ENCODE measurements around the gene STAC3. TPM values are rescaled to one million over a fixed set of nuclear protein-coding genes. Genes with fewer than 3 reads are reported as not detected.

Gene STAC3
- total and polyA plus RNA-seq, 2 of the 13 experiments (the other 11 are each of a cell fraction or from before 2014, with no cell fraction given): 0.18 to 0.22 TPM

DNA sequence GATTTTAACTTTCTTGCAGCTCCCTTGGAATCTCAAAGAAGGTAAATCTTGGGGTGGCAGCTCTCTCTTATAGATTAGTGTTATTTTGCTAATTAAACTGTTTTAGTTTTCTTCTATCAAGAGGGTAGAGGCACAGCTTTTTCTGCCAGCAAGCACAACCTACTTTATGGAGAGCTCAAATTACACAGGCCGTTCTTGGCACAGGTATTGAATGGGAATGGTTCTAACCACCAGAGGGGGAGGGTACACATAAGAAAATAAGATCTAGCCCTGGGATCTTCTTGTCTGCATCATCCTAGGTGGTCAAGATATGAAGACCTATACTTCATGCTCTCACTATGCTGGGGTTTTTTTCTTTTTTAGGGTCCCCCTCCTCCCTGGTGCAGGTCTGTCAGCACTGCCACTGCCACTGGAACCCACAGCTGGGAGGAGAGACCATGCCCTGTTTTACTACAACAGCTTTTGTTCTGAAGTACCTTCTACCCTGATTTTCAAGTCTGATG, 48.6 kb upstream of the STAC3 start:
- FAIRE-seq (no peak), DNase-seq (ENCODE audit: low spot score) (no peak), ATAC-seq (no peak)
- in situ Hi-C loops (cut with HindIII; ENCODE audit: extremely low pct_ligation_motif_present, low pct_unique_long_range_greater_than_20kb): no loop called here
- no peak overlapping the region for H3K9ac ChIP-seq (ENCODE audit: insufficient read depth, low read depth, low read length)
- intact Hi-C loops (cut with micrococcal nuclease; ENCODE audit: unreplicated experiment): loop anchor here (10.0 kb wide), 1 partner anchor 65 kb away; no protein-coding TSS in a partner anchor
- CTCF ChIA-PET (ENCODE audit: low intra/inter-chr PET ratio, low total read pairs): no interaction called here
- no peak overlapping the region for H3K27ac ChIP-seq (ENCODE audit: extremely low read length, insufficient read depth, low read length)
- H3K4me2 ChIP-seq (ENCODE audit: low read depth, low read length): no peak overlapping the region
- H2AFZ ChIP-seq (ENCODE audit: low read length): no peak overlapping the region
- no peaks in the 10 kb centered on the region for H4K20me1 ChIP-seq (ENCODE audit: insufficient read depth, low read length)
- H3K79me2 ChIP-seq (ENCODE audit: insufficient read depth, low read length): no peaks in the 10 kb centered on the region
- no TSS peak for BruUV-seq (replicated peaks)
- no peaks in the 10 kb centered on the region for H3K9me3 ChIP-seq (ENCODE audit: low read length)
- 93% methylated on average over 1 of the region's 1 CpG for WGBS (ENCODE audit: low lambda C conversion rate)
- H3K4me1 ChIP-seq (ENCODE audit: insufficient read depth, low read length): no peaks in the 10 kb centered on the region
- POLR2A ChIA-PET: no interaction called here
- peaks cover 3 to 33% of the 10 kb centered on the region in 2 experiments for H3K36me3 ChIP-seq (replicated peaks in 1 of 2; ENCODE audit: control insufficient read depth in 1 of 2, insufficient read depth in 2 of 2, low read length in 2 of 2)
- H3K4me3 ChIP-seq (replicated peaks in 1 of 3; ENCODE audit: insufficient read depth in 1 of 3, low read depth in 2 of 3, low read length in 3 of 3): no peak overlapping the region
- no peaks in the 10 kb centered on the region for H3K27me3 ChIP-seq (ENCODE audit: control insufficient read depth in 1 of 2, insufficient read depth in 2 of 2, low read length in 2 of 2)
- TF ChIP-seq MLLT10 (CRISPR knock-in tag; IDR thresholded peaks at IDR 0.05) (no peak), CCAR2 (optimal IDR thresholded peaks at IDR 0.05; ENCODE audit: low read depth, low read length) (no peak)

DNA sequence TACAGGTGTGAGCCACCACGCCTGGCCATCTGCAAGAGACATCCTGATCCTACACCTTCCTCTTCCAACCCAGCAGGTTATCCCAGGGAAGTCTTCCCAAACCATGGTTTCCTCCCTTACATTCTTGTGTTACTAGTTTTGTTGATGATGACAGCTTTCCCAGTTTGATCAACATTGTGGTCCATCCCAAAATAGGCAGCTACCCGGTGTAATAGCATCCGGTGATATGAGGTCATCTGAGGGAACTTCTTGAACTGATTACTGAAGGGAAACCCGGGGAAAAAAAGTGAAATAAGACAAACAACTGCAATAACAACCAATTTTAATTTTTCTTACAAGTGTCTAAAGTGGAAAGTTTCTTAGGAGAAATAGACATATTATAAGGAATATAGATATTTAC, 45.3 kb upstream of the STAC3 start:
- intact Hi-C loops (cut with micrococcal nuclease; ENCODE audit: unreplicated experiment) (no loop called here), in situ Hi-C loops (cut with HindIII; ENCODE audit: extremely low pct_ligation_motif_present, low pct_unique_long_range_greater_than_20kb) (no loop called here)
- no peaks in the 10 kb centered on the region for H3K79me2 ChIP-seq (ENCODE audit: insufficient read depth, low read length)
- CTCF ChIA-PET (ENCODE audit: low intra/inter-chr PET ratio, low total read pairs): no interaction called here
- DNase-seq (ENCODE audit: low spot score) (no peak), FAIRE-seq (no peak), ATAC-seq (no peak)
- H3K36me3 ChIP-seq (replicated peaks in 1 of 2; ENCODE audit: control insufficient read depth in 1 of 2, insufficient read depth in 2 of 2, low read length in 2 of 2): peaks cover 7 to 42% of the 10 kb centered on the region in 2 experiments
- H3K9me3 ChIP-seq (ENCODE audit: low read length): no peaks in the 10 kb centered on the region
- H4K20me1 ChIP-seq (ENCODE audit: insufficient read depth, low read length): no peaks in the 10 kb centered on the region
- H2AFZ ChIP-seq (ENCODE audit: low read length): no peak overlapping the region
- H3K27ac ChIP-seq (ENCODE audit: extremely low read length, insufficient read depth, low read length): no peak overlapping the region
- H3K4me1 ChIP-seq (ENCODE audit: insufficient read depth, low read length): no peaks in the 10 kb centered on the region
- 97% methylated on average over 4 of the region's 4 CpGs for WGBS (ENCODE audit: low lambda C conversion rate)
- H3K9ac ChIP-seq (ENCODE audit: insufficient read depth, low read depth, low read length): no peak overlapping the region
- no peak overlapping the region for H3K4me2 ChIP-seq (ENCODE audit: low read depth, low read length)
- no peaks in the 10 kb centered on the region; a peak in 1 of 5 replicates for H3K27me3 ChIP-seq (ENCODE audit: control insufficient read depth in 1 of 2, insufficient read depth in 2 of 2, low read length in 2 of 2)
- no TSS peak for BruUV-seq (replicated peaks)
- POLR2A ChIA-PET: no interaction called here
- H3K4me3 ChIP-seq (replicated peaks in 1 of 3; ENCODE audit: insufficient read depth in 1 of 3, low read depth in 2 of 3, low read length in 3 of 3): no peak overlapping the region
- TF ChIP-seq, protein P1, sequence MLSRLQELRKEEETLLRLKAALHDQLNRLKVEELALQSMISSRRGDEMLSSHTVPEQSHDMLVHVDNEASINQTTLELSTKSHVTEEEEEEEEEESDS (CRISPR knock-in tag; IDR thresholded peaks at IDR 0.05; ENCODE audit: borderline replicate concordance): no peak
- no peak for TF ChIP-seq ZNF431 (CRISPR knock-in tag; IDR thresholded peaks at IDR 0.05; ENCODE audit: borderline replicate concordance, low read depth)
- TF ChIP-seq RELA (CRISPR knock-in tag; IDR thresholded peaks at IDR 0.05): no peak
- no peak for TF ChIP-seq ATAD3A (CRISPR knock-in tag; IDR thresholded peaks at IDR 0.05)
- TF ChIP-seq, protein P2, sequence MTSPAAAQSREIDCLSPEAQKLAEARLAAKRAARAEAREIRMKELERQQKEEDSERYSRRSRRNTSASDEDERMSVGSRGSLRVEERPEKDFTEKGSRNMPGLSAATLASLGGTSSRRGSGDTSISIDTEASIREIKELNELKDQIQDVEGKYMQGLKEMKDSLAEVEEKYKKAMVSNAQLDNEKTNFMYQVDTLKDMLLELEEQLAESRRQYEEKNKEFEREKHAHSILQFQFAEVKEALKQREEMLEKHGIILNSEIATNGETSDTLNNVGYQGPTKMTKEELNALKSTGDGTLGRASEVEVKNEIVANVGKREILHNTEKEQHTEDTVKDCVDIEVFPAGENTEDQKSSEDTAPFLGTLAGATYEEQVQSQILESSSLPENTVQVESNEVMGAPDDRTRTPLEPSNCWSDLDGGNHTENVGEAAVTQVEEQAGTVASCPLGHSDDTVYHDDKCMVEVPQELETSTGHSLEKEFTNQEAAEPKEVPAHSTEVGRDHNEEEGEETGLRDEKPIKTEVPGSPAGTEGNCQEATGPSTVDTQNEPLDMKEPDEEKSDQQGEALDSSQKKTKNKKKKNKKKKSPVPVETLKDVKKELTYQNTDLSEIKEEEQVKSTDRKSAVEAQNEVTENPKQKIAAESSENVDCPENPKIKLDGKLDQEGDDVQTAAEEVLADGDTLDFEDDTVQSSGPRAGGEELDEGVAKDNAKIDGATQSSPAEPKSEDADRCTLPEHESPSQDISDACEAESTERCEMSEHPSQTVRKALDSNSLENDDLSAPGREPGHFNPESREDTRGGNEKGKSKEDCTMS (CRISPR knock-in tag; conservative IDR thresholded peaks at IDR 0.05): no peak
- no peak for TF ChIP-seq CBFB (CRISPR knock-in tag; IDR thresholded peaks at IDR 0.05)
- no peak for TF ChIP-seq DR1 (CRISPR knock-in tag; IDR thresholded peaks at IDR 0.05)
- TF ChIP-seq, protein P3, sequence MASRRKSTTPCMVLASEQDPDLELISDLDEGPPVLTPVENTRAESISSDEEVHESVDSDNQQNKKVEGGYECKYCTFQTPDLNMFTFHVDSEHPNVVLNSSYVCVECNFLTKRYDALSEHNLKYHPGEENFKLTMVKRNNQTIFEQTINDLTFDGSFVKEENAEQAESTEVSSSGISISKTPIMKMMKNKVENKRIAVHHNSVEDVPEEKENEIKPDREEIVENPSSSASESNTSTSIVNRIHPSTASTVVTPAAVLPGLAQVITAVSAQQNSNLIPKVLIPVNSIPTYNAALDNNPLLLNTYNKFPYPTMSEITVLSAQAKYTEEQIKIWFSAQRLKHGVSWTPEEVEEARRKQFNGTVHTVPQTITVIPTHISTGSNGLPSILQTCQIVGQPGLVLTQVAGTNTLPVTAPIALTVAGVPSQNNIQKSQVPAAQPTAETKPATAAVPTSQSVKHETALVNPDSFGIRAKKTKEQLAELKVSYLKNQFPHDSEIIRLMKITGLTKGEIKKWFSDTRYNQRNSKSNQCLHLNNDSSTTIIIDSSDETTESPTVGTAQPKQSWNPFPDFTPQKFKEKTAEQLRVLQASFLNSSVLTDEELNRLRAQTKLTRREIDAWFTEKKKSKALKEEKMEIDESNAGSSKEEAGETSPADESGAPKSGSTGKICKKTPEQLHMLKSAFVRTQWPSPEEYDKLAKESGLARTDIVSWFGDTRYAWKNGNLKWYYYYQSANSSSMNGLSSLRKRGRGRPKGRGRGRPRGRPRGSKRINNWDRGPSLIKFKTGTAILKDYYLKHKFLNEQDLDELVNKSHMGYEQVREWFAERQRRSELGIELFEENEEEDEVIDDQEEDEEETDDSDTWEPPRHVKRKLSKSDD (CRISPR knock-in tag; IDR thresholded peaks at IDR 0.05; ENCODE audit: low read depth): no peak
- TF ChIP-seq NRL (CRISPR knock-in tag; IDR thresholded peaks at IDR 0.05; ENCODE audit: borderline replicate concordance): no peak
- TF ChIP-seq, protein P4, sequence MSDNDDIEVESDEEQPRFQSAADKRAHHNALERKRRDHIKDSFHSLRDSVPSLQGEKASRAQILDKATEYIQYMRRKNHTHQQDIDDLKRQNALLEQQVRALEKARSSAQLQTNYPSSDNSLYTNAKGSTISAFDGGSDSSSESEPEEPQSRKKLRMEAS (IDR thresholded peaks at IDR 0.05): no peak
- no peak for TF ChIP-seq NFATC3 (CRISPR knock-in tag; IDR thresholded peaks at IDR 0.05)
- TF ChIP-seq PHF21A (CRISPR knock-in tag; IDR thresholded peaks at IDR 0.05): no peak
